Stimulated activated naive CD8-positive, alpha-beta T cell treated with anti-CD3 and anti-CD28 coated beads, Interleukin-15, Interleukin-2, amounts not matched to agents 100 ng/mL and 50 ng/mL, for 24 hours (primary cell): Measurements from ENCODE around the gene TMTC1.
"Not testable (repeated sequence)": the region's sequence is repeated elsewhere in the genome, so short reads cannot be mapped to it uniquely, and the experiment has no call there.

Experiments
- H3K27ac Mint-ChIP-seq: one replicate; pipeline ENCODE4 v1.8.0; 2021; ENCODE audit warnings: mild to moderate bottlenecking, mixed read lengths
- H3K27me3 Mint-ChIP-seq: one replicate; pipeline ENCODE4 v1.8.0; 2021; ENCODE audit warnings: mixed read lengths
- H3K36me3 Mint-ChIP-seq: one replicate; pipeline ENCODE4 v1.8.0; 2021; ENCODE audit warnings: low read depth, mixed read lengths
- H3K4me1 Mint-ChIP-seq: one replicate; pipeline ENCODE4 v1.8.0; 2021; ENCODE audit warnings: low read depth, mixed read lengths
- H3K4me3 Mint-ChIP-seq: one replicate; pipeline ENCODE4 v1.8.0; 2021; ENCODE audit warnings: mild to moderate bottlenecking, mixed read lengths
- H3K9me3 Mint-ChIP-seq: one replicate; pipeline ENCODE4 v1.8.0; 2021; ENCODE audit warnings: mixed read lengths

The TMTC1 gene

GRCh38 chr12:29565727-29566126 is 218.0 kb downstream of the TMTC1 start:
- H3K36me3 Mint-ChIP-seq = no peaks in the 10 kb centered on the region
- H3K27me3 Mint-ChIP-seq = peaks cover 14% of the 10 kb centered on the region
- H3K4me3 Mint-ChIP-seq = no peak overlapping the region

GRCh38 chr12:29564925-29565324 is 218.8 kb downstream of the TMTC1 start:
- H3K27me3 Mint-ChIP-seq = peaks cover 14% of the 10 kb centered on the region
- H3K36me3 Mint-ChIP-seq = no peaks in the 10 kb centered on the region
- no peaks in the 10 kb centered on the region for H3K9me3 Mint-ChIP-seq
- no peak overlapping the region for H3K4me3 Mint-ChIP-seq
- H3K4me1 Mint-ChIP-seq = no peaks in the 10 kb centered on the region
- no peak overlapping the region for H3K27ac Mint-ChIP-seq

More at GRCh38 chr12:29565727-29566126, 218.0 kb downstream of the TMTC1 start:
- H3K4me1 Mint-ChIP-seq = no peaks in the 10 kb centered on the region
- no peaks in the 10 kb centered on the region for H3K9me3 Mint-ChIP-seq
- no peak overlapping the region for H3K27ac Mint-ChIP-seq

- H3K27me3 Mint-ChIP-seq = peaks cover 14% of the 10 kb centered on the region
- no peak overlapping the region for H3K27ac Mint-ChIP-seq
- H3K4me3 Mint-ChIP-seq = no peak overlapping the region
- no peaks in the 10 kb centered on the region for H3K36me3 Mint-ChIP-seq
- no peaks in the 10 kb centered on the region for H3K4me1 Mint-ChIP-seq
- H3K9me3 Mint-ChIP-seq = no peaks in the 10 kb centered on the region
These were observed 220.1 kb downstream of the TMTC1 start for GRCh38 chr12:29563636-29564035.

GRCh38 chr12:29563071-29563470 is 220.7 kb downstream of the TMTC1 start:
- H3K27ac Mint-ChIP-seq = no peak overlapping the region
- H3K27me3 Mint-ChIP-seq = peaks cover 14% of the 10 kb centered on the region
- no peak overlapping the region for H3K4me3 Mint-ChIP-seq
- H3K9me3 Mint-ChIP-seq = no peaks in the 10 kb centered on the region
- H3K36me3 Mint-ChIP-seq = no peaks in the 10 kb centered on the region
- no peaks in the 10 kb centered on the region for H3K4me1 Mint-ChIP-seq

GRCh38 chr12:29562110-29562804 is 221.5 kb downstream of the TMTC1 start:
- Mint-ChIP-seq H3K27ac (no peak overlapping the region), H3K9me3 (no peaks in the 10 kb centered on the region), H3K4me1 (no peaks in the 10 kb centered on the region), H3K4me3 (no peak overlapping the region), H3K27me3 (peaks cover 17% of the 10 kb centered on the region), H3K36me3 (no peaks in the 10 kb centered on the region)

GRCh38 chr12:29561664-29562071 is 222.1 kb downstream of the TMTC1 start:
- Mint-ChIP-seq H3K27me3 (peaks cover 17% of the 10 kb centered on the region), H3K4me1 (no peaks in the 10 kb centered on the region), H3K9me3 (no peaks in the 10 kb centered on the region), H3K4me3 (no peak overlapping the region), H3K36me3 (no peaks in the 10 kb centered on the region), H3K27ac (no peak overlapping the region)

- H3K27ac Mint-ChIP-seq = no peak overlapping the region
- H3K36me3 Mint-ChIP-seq = no peaks in the 10 kb centered on the region
- H3K4me1 Mint-ChIP-seq = no peaks in the 10 kb centered on the region
These were observed 224.5 kb downstream of the TMTC1 start for GRCh38 chr12:29559198-29559597.

GRCh38 chr12:29556363-29556762 is 227.4 kb downstream of the TMTC1 start:
- H3K9me3 Mint-ChIP-seq = no peaks in the 10 kb centered on the region
- no peaks in the 10 kb centered on the region for H3K4me1 Mint-ChIP-seq
- H3K4me3 Mint-ChIP-seq = no peak overlapping the region
- no peak overlapping the region for H3K27ac Mint-ChIP-seq
- H3K36me3 Mint-ChIP-seq = no peaks in the 10 kb centered on the region
- peaks cover 4% of the 10 kb centered on the region for H3K27me3 Mint-ChIP-seq

More at GRCh38 chr12:29559198-29559597, 224.5 kb downstream of the TMTC1 start:
- no peaks in the 10 kb centered on the region for H3K9me3 Mint-ChIP-seq
- no peak overlapping the region for H3K4me3 Mint-ChIP-seq
- H3K27me3 Mint-ChIP-seq = peaks cover 17% of the 10 kb centered on the region

- H3K4me3 Mint-ChIP-seq, H3K36me3 Mint-ChIP-seq, H3K9me3 Mint-ChIP-seq, H3K4me1 Mint-ChIP-seq, H3K27ac Mint-ChIP-seq, H3K27me3 Mint-ChIP-seq: not testable (repeated sequence)
These were observed 228.3 kb downstream of the TMTC1 start for GRCh38 chr12:29555451-29555850.

- Mint-ChIP-seq H3K27ac (no peak overlapping the region), H3K4me3 (no peak overlapping the region), H3K4me1 (no peaks in the 10 kb centered on the region), H3K27me3 (peaks cover 4% of the 10 kb centered on the region), H3K36me3 (no peaks in the 10 kb centered on the region), H3K9me3 (no peaks in the 10 kb centered on the region)
These were observed 230.6 kb downstream of the TMTC1 start for GRCh38 chr12:29552994-29553748.

- Mint-ChIP-seq H3K36me3 (no peaks in the 10 kb centered on the region), H3K9me3 (no peaks in the 10 kb centered on the region), H3K4me3 (no peak overlapping the region), H3K4me1 (no peaks in the 10 kb centered on the region), H3K27me3 (no peaks in the 10 kb centered on the region), H3K27ac (no peak overlapping the region)
These were observed 231.3 kb downstream of the TMTC1 start for GRCh38 chr12:29552324-29552927.

GRCh38 chr12:29551812-29552211 is 231.9 kb downstream of the TMTC1 start:
- H3K27ac Mint-ChIP-seq = no peak overlapping the region
- no peaks in the 10 kb centered on the region for H3K36me3 Mint-ChIP-seq
- no peak overlapping the region for H3K4me3 Mint-ChIP-seq
- H3K9me3 Mint-ChIP-seq = no peaks in the 10 kb centered on the region
- no peaks in the 10 kb centered on the region for H3K27me3 Mint-ChIP-seq
- no peaks in the 10 kb centered on the region for H3K4me1 Mint-ChIP-seq

GRCh38 chr12:29547864-29548263 is 235.9 kb downstream of the TMTC1 start:
- H3K27ac Mint-ChIP-seq = no peak overlapping the region
- H3K4me3 Mint-ChIP-seq = no peak overlapping the region
- no peaks in the 10 kb centered on the region for H3K9me3 Mint-ChIP-seq
- no peaks in the 10 kb centered on the region for H3K4me1 Mint-ChIP-seq
- H3K36me3 Mint-ChIP-seq = no peaks in the 10 kb centered on the region
- no peaks in the 10 kb centered on the region for H3K27me3 Mint-ChIP-seq

GRCh38 chr12:29547151-29547632 is 236.6 kb downstream of the TMTC1 start:
- no peak overlapping the region for H3K4me3 Mint-ChIP-seq
- H3K36me3 Mint-ChIP-seq = no peaks in the 10 kb centered on the region

GRCh38 chr12:29546000-29546399 is 237.7 kb downstream of the TMTC1 start:
- no peak overlapping the region for H3K4me3 Mint-ChIP-seq
- H3K27ac Mint-ChIP-seq = no peak overlapping the region
- H3K27me3 Mint-ChIP-seq = peaks cover 3% of the 10 kb centered on the region

More at GRCh38 chr12:29547151-29547632, 236.6 kb downstream of the TMTC1 start:
- Mint-ChIP-seq H3K27me3 (no peaks in the 10 kb centered on the region), H3K4me1 (no peaks in the 10 kb centered on the region), H3K27ac (no peak overlapping the region), H3K9me3 (no peaks in the 10 kb centered on the region)

More at GRCh38 chr12:29546000-29546399, 237.7 kb downstream of the TMTC1 start:
- Mint-ChIP-seq H3K9me3 (no peaks in the 10 kb centered on the region), H3K36me3 (no peaks in the 10 kb centered on the region), H3K4me1 (no peaks in the 10 kb centered on the region)
